ENCODE data around the gene DDX4. TPM values are rescaled to one million over a fixed set of nuclear protein-coding genes. Genes with fewer than 3 reads are reported as not detected.
"Not testable (repeated sequence)": the region's sequence is repeated elsewhere in the genome, so short reads cannot be mapped to it uniquely, and the experiment has no call there.

Gene DDX4
- total RNA-seq, 1 experiment from 2014 or later, result not detected

GRCh38 chr5:55694152-55694830, 43.6 kb upstream of the DDX4 start:
- H3K27me3 ChIP-seq (ENCODE audit: insufficient read depth, low read length), result no peaks in the 10 kb centered on the region
- TF ChIP-seq ELF1 (IDR thresholded peaks at IDR 0.05; ENCODE audit: borderline replicate concordance, low read depth), result no peak
- TF ChIP-seq YY1 (IDR thresholded peaks at IDR 0.05; ENCODE audit: extremely low read depth, insufficient replicate concordance, low read depth, low read length), result no peak
- no peak for TF ChIP-seq ZFX (IDR thresholded peaks at IDR 0.05)
- TF ChIP-seq SIN3A (IDR thresholded peaks at IDR 0.05; ENCODE audit: low read depth), result no peak
- TF ChIP-seq ATF3 (IDR thresholded peaks at IDR 0.05), result no peak
- TF ChIP-seq, protein P1, sequence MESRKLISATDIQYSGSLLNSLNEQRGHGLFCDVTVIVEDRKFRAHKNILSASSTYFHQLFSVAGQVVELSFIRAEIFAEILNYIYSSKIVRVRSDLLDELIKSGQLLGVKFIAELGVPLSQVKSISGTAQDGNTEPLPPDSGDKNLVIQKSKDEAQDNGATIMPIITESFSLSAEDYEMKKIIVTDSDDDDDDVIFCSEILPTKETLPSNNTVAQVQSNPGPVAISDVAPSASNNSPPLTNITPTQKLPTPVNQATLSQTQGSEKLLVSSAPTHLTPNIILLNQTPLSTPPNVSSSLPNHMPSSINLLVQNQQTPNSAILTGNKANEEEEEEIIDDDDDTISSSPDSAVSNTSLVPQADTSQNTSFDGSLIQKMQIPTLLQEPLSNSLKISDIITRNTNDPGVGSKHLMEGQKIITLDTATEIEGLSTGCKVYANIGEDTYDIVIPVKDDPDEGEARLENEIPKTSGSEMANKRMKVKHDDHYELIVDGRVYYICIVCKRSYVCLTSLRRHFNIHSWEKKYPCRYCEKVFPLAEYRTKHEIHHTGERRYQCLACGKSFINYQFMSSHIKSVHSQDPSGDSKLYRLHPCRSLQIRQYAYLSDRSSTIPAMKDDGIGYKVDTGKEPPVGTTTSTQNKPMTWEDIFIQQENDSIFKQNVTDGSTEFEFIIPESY (IDR thresholded peaks at IDR 0.05; ENCODE audit: extremely low read depth, insufficient replicate concordance, low read length), result no peak
- no peak for TF ChIP-seq CBX3 (IDR thresholded peaks at IDR 0.05; ENCODE audit: low read depth)
- TF ChIP-seq MAX (IDR thresholded peaks at IDR 0.05), result no peak
- TF ChIP-seq EGR1 (IDR thresholded peaks at IDR 0.05; ENCODE audit: low read depth), result no peak
- TF ChIP-seq POLR2AphosphoS5 (IDR thresholded peaks at IDR 0.05; ENCODE audit: low read depth, low read length), result no peak
- TF ChIP-seq CEBPB (IDR thresholded peaks at IDR 0.05; ENCODE audit: low read depth), result no peak
- peak; percentile 77 for TF ChIP-seq RAD21 (IDR thresholded peaks at IDR 0.05; ENCODE audit: low read depth)
- TF ChIP-seq JUND (IDR thresholded peaks at IDR 0.05), result no peak
- TF ChIP-seq, protein P2, sequence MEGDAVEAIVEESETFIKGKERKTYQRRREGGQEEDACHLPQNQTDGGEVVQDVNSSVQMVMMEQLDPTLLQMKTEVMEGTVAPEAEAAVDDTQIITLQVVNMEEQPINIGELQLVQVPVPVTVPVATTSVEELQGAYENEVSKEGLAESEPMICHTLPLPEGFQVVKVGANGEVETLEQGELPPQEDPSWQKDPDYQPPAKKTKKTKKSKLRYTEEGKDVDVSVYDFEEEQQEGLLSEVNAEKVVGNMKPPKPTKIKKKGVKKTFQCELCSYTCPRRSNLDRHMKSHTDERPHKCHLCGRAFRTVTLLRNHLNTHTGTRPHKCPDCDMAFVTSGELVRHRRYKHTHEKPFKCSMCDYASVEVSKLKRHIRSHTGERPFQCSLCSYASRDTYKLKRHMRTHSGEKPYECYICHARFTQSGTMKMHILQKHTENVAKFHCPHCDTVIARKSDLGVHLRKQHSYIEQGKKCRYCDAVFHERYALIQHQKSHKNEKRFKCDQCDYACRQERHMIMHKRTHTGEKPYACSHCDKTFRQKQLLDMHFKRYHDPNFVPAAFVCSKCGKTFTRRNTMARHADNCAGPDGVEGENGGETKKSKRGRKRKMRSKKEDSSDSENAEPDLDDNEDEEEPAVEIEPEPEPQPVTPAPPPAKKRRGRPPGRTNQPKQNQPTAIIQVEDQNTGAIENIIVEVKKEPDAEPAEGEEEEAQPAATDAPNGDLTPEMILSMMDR (IDR thresholded peaks at IDR 0.05 in 2 of 3, conservative IDR thresholded peaks at IDR 0.05 in 1 of 3; ENCODE audit: borderline replicate concordance in 1 of 3, insufficient read depth in 1 of 3, low read depth in 2 of 3, low read length in 2 of 3), result peak; percentile 46 to 61 (median 49); a peak in 5 of 6 replicates
- TF ChIP-seq TCF7L2 (IDR thresholded peaks at IDR 0.05; ENCODE audit: borderline replicate concordance, extremely low read depth, insufficient read depth, insufficient read length), result no peak
- no peak overlapping the region for H3K4me2 ChIP-seq (ENCODE audit: low read length)
- H3K4me3 ChIP-seq (replicated peaks in 1 of 2; ENCODE audit: low read depth in 1 of 2, low read length in 2 of 2), result no peak overlapping the region
- no peaks in the 10 kb centered on the region for H3K36me3 ChIP-seq (ENCODE audit: control insufficient read depth in 1 of 2, insufficient read depth in 2 of 2, low read length in 2 of 2)
- no peaks in the 10 kb centered on the region for H3K9me2 ChIP-seq (ENCODE audit: insufficient read depth)
- no TSS peak for BruUV-seq (replicated peaks)
- no peak overlapping the region for H2AFZ ChIP-seq (ENCODE audit: low read depth, low read length, poor library complexity, severe bottlenecking)
- intact Hi-C loops (cut with micrococcal nuclease), result loop anchor here (1.0 to 5.0 kb wide), 5 partner anchors 228 to 522 kb away; partner anchors contain the start of gene MCIDAS
- ATAC-seq, result peak; percentile 65
- no peaks in the 10 kb centered on the region for H3K9me3 ChIP-seq (ENCODE audit: control insufficient read depth in 1 of 2, insufficient read depth in 1 of 2, low read depth in 1 of 2, low read length in 2 of 2)
- CTCF ChIA-PET, result interaction anchor here (0.9 kb wide), 1 partner anchor 521 kb away, joined by 4 read pairs; the partner anchor contains the start of gene CDC20B
- H3K27ac ChIP-seq (ENCODE audit: low read depth, low read length), result no peak overlapping the region
- RAD21 ChIA-PET (ENCODE audit: low non-redundant PET in 1 of 2, low total read pairs in 2 of 2, uncharacterized antibody in 2 of 2, unreplicated experiment in 2 of 2), result no interaction called here
- no peaks in the 10 kb centered on the region for H3K79me2 ChIP-seq (ENCODE audit: insufficient read depth, low read length)
- H3K9ac ChIP-seq (ENCODE audit: low read length), result no peak overlapping the region
- no peaks in the 10 kb centered on the region for H3K4me1 ChIP-seq (ENCODE audit: control insufficient read depth in 1 of 2, insufficient read depth in 2 of 2, low read length in 2 of 2)
- POLR2A ChIA-PET, result no interaction called here
- peak; percentile 48 for DNase-seq (ENCODE audit: low read depth, low spot score)
- H4K20me1 ChIP-seq (ENCODE audit: insufficient read depth), result no peaks in the 10 kb centered on the region

GRCh38 chr5:55696704-55697103, 41.2 kb upstream of the DDX4 start:
- H3K4me3 ChIP-seq (replicated peaks in 1 of 2; ENCODE audit: low read depth in 1 of 2, low read length in 2 of 2); H3K9me2 ChIP-seq (ENCODE audit: insufficient read depth); H3K36me3 ChIP-seq (ENCODE audit: control insufficient read depth in 1 of 2, insufficient read depth in 2 of 2, low read length in 2 of 2); CTCF ChIA-PET; BruUV-seq (replicated peaks); H3K79me2 ChIP-seq (ENCODE audit: insufficient read depth, low read length); H3K4me1 ChIP-seq (ENCODE audit: control insufficient read depth in 1 of 2, insufficient read depth in 2 of 2, low read length in 2 of 2); H4K20me1 ChIP-seq (ENCODE audit: insufficient read depth); ATAC-seq; RAD21 ChIA-PET (ENCODE audit: low non-redundant PET in 1 of 2, low total read pairs in 2 of 2, uncharacterized antibody in 2 of 2, unreplicated experiment in 2 of 2); H3K27ac ChIP-seq (ENCODE audit: low read depth, low read length); intact Hi-C loops (cut with micrococcal nuclease); H3K4me2 ChIP-seq (ENCODE audit: low read length); H2AFZ ChIP-seq (ENCODE audit: low read depth, low read length, poor library complexity, severe bottlenecking); POLR2A ChIA-PET; H3K27me3 ChIP-seq (ENCODE audit: insufficient read depth, low read length); DNase-seq (ENCODE audit: low read depth, low spot score); H3K9ac ChIP-seq (ENCODE audit: low read length); H3K9me3 ChIP-seq (ENCODE audit: control insufficient read depth in 1 of 2, insufficient read depth in 1 of 2, low read depth in 1 of 2, low read length in 2 of 2): not testable (repeated sequence)

Data from HCT116 (cell line).